Measurements from ENCODE around the gene ZFAND2A.

DNA sequence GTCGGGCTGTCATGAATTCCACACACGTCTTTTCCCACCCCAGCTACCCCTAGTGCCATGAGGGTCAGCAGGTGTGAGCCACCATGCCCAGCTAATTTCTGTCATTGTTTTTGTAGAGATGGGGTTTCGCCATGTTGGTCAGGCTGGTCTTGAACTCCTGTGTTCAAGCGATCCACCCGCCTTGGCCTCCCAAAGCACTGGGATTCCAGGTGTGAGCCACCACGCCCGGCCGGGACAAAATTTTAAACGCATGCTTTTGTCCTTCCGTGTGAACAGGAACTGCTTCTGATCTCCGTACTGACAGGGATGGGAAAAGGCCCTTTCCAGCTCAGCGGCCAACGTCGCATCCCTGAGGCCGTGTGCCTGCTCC lies 15.6 kb upstream of the ZFAND2A start:
- TF ChIP-seq POLR2A (IDR thresholded peaks at IDR 0.05) (no peak), EP300 (IDR thresholded peaks at IDR 0.05) (no peak)
- TF ChIP-seq, protein P1, sequence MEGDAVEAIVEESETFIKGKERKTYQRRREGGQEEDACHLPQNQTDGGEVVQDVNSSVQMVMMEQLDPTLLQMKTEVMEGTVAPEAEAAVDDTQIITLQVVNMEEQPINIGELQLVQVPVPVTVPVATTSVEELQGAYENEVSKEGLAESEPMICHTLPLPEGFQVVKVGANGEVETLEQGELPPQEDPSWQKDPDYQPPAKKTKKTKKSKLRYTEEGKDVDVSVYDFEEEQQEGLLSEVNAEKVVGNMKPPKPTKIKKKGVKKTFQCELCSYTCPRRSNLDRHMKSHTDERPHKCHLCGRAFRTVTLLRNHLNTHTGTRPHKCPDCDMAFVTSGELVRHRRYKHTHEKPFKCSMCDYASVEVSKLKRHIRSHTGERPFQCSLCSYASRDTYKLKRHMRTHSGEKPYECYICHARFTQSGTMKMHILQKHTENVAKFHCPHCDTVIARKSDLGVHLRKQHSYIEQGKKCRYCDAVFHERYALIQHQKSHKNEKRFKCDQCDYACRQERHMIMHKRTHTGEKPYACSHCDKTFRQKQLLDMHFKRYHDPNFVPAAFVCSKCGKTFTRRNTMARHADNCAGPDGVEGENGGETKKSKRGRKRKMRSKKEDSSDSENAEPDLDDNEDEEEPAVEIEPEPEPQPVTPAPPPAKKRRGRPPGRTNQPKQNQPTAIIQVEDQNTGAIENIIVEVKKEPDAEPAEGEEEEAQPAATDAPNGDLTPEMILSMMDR (IDR thresholded peaks at IDR 0.05): no peak
